ENCODE results near the gene PCNX3. TPM values are rescaled to one million over a fixed set of nuclear protein-coding genes. Genes with fewer than 3 reads are reported as not detected.

The PCNX3 gene
- total and polyA plus RNA-seq, 12 donors: 9.0 to 45.0 (median 33.4) TPM

DNA sequence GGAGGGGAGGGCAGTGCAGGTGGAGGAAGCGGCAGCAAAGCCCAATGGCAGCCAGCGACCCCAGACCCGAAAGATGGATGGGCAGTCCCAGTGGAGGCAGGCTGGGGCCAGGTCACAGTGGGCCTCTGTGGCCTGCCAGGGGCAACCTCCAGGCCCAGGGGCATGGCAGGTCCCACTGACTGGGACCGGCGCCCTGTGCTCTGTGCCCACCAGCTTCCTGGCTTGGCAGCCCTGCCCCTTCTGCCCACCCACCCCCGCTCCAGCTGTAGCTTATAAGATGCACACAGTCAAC is 15.7 kb upstream of the PCNX3 start:
- WGBS, 4 donors: 96 to 100% (median 98%) methylated on average over 3 to 6 of the region's 6 CpGs; no CpG with 5 or more reads in 1 of the 4 donors
- no peak for TF ChIP-seq POLR2A (IDR thresholded peaks at IDR 0.05)
- TF ChIP-seq, protein P1, sequence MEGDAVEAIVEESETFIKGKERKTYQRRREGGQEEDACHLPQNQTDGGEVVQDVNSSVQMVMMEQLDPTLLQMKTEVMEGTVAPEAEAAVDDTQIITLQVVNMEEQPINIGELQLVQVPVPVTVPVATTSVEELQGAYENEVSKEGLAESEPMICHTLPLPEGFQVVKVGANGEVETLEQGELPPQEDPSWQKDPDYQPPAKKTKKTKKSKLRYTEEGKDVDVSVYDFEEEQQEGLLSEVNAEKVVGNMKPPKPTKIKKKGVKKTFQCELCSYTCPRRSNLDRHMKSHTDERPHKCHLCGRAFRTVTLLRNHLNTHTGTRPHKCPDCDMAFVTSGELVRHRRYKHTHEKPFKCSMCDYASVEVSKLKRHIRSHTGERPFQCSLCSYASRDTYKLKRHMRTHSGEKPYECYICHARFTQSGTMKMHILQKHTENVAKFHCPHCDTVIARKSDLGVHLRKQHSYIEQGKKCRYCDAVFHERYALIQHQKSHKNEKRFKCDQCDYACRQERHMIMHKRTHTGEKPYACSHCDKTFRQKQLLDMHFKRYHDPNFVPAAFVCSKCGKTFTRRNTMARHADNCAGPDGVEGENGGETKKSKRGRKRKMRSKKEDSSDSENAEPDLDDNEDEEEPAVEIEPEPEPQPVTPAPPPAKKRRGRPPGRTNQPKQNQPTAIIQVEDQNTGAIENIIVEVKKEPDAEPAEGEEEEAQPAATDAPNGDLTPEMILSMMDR (IDR thresholded peaks at IDR 0.05): no peak
- Histone ChIP-seq H3K36me3 (replicated peaks in 1 of 2) (peaks cover 0 to 42% of the 10 kb centered on the region in 2 donors), H3K27ac (no peak overlapping the region), H3K27me3 (no peaks in the 10 kb centered on the region), H3K9me3 (replicated peaks in 1 of 3) (no peaks in the 10 kb centered on the region), H3K4me1 (replicated peaks in 1 of 2) (no peaks in the 10 kb centered on the region), H3K4me3 (no peak overlapping the region)
- intact Hi-C loops (cut with DNase I): no loop called here
- DNase-seq: no peak

DNA sequence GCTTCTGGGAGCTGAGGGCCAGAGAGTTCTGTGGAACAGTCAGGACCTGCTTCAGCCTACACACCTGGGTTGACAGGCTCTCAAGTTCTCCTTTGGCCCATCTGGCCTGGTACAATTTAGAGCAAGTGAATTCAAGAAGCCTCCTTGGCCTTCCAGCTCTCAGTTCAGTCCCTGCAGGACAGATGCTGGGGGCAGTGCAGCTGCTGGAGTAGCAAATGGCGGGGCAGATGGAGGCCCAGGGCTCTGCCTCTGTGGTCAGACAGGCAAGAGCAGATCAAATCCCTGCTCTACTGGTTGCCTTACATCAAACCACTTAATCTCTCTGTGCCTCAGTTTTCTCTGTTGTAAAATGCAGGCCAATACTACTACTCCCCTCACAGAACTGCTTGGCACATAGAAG is 11.3 kb upstream of the PCNX3 start:
- no peak overlapping the region for H3K4me3 ChIP-seq
- no peaks in the 10 kb centered on the region for H3K27me3 ChIP-seq
- DNase-seq: no peak
- intact Hi-C loops (cut with DNase I): no loop called here
- TF ChIP-seq, protein P1 (IDR thresholded peaks at IDR 0.05): no peak
- no peak overlapping the region for H3K27ac ChIP-seq
- peaks cover 0 to 59% of the 10 kb centered on the region in 2 donors for H3K36me3 ChIP-seq (replicated peaks in 1 of 2)
- 97 to 100% (median 100%) methylated on average over 1 of the region's 1 CpG; no CpG with 5 or more reads in 1 of the 4 donors for WGBS, 4 donors
- peaks cover 11 to 17% of the 10 kb centered on the region in 2 donors for H3K4me1 ChIP-seq (replicated peaks in 1 of 2)
- H3K9me3 ChIP-seq (replicated peaks in 1 of 3): no peaks in the 10 kb centered on the region

DNA sequence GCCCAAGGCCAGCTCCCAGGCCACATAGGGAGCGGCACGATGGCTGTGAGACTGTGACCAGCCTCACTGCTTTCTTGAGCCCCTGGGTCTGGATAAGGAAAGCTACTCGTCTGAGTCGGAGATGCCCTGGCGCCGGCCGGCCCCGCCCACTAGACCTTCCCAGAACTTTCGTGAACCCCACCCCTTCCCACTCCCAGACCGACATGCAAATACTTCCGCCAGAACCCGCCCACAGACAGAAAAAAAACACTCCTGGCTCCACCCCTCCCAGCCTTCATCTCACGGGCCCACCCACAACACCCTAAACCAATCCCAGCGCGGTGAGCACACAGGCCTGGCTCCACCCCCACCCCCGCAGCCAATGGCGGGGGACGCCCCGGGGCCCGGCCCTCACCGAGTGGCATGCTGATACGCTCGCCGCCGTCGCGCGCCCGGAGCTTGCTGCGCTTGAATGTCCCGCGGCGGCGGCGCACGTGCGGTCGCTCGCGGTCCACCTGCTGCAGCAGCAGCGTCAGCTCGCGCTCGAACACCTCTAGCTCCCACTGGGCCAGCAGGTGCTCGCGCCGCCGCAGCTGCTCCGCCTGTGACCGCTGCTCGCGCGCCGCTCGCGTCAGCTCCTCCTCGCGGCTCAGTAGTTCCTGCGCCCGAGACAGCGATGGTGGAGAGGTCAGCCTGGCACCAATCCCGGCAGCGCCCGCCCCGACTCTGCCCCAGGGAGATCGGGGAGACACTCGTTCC is 8.5 kb upstream of the PCNX3 start:
- WGBS, 4 donors: 30 to 53% (median 43%) methylated on average over 15 to 67 of the region's 67 CpGs

DNA sequence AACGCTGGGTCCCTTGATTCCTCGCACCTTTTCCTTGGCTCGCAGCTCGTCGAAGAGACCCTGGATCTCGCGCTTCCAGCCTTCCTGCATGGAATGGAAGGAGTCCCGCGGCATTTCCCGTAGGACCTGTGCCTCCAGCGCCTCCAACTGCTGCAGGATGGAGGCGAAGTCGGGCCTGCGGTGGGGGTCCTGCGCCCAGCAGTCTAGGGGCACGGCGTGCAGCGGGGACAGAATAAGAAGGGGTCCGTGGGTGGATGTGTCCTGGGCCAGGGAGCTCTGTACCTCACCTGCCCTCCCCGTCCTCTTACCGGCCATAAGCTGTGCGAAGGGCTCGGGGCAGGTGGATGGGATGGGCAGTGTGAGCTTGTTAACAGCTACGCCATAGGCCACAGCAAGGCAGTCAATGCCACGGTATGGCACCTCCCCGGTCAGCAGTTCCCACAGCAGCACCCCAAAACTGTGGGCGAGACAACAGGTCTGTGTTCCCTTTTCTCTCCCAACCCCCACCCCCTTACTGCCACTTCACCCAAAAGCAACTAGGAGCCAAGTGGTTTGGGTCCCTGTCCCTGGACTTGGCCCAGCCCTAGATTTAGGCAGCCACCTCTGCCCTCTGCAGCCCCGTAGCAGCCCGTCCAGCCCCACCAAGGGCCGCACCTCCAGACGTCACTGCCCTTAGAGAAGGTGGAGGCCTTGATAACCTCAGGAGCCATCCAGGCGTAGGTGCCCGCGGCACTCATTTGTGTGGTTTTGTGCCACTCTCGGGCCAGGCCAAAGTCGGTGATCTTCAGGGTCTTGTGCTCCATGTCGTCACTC is 7.8 kb upstream of the PCNX3 start:
- Histone ChIP-seq H3K27me3 (no peaks in the 10 kb centered on the region), H3K4me3 (no peak overlapping the region), H3K36me3 (replicated peaks in 1 of 2) (peaks cover 0 to 60% of the 10 kb centered on the region in 2 donors), H3K4me1 (replicated peaks in 1 of 2) (peaks cover 17 to 51% of the 10 kb centered on the region in 2 donors), H3K9me3 (replicated peaks in 1 of 3) (no peaks in the 10 kb centered on the region), H3K27ac (peak overlapping the region in 3 of 5 donors; percentile 30 to 77 (median 73))
- 71 to 94% (median 79%) methylated on average over 16 to 37 of the region's 37 CpGs for WGBS, 4 donors
- no peak for DNase-seq
- TF ChIP-seq POLR2A (IDR thresholded peaks at IDR 0.05): no peak
- TF ChIP-seq, protein P1 (IDR thresholded peaks at IDR 0.05): no peak
- intact Hi-C loops (cut with DNase I): no loop called here

More for the DNA sequence above, 8.5 kb upstream of the PCNX3 start:
- Histone ChIP-seq H3K36me3 (replicated peaks in 1 of 2) (peaks cover 0 to 62% of the 10 kb centered on the region in 2 donors), H3K9me3 (replicated peaks in 1 of 3) (no peaks in the 10 kb centered on the region), H3K27ac (peak overlapping the region in 3 of 5 donors; percentile 30 to 86 (median 79)), H3K27me3 (no peaks in the 10 kb centered on the region), H3K4me3 (no peak overlapping the region), H3K4me1 (replicated peaks in 1 of 2) (peaks cover 11 to 43% of the 10 kb centered on the region in 2 donors)
- intact Hi-C loops (cut with DNase I): no loop called here
- TF ChIP-seq, protein P1 (IDR thresholded peaks at IDR 0.05): no peak
- TF ChIP-seq POLR2A (IDR thresholded peaks at IDR 0.05): no peak
- peak; percentile 91 to 98 (median 96) for DNase-seq
